Kidney epithelial cell (primary cell): Measurements from ENCODE around the gene PON3. TPM values are rescaled to one million over a fixed set of nuclear protein-coding genes. Genes with fewer than 3 reads are reported as not detected.

ENCODE experiments used
- DNase-seq: peaks from one replicate; pipeline ENCODE4 v3.0.0-alpha.2; 2010; ENCODE audit warnings: low read depth
- H3K27me3 ChIP-seq: 2 replicates; pipeline ENCODE4 v1.6.0; 2011; ENCODE audit warnings: low read length; ENCODE audit not compliant: control insufficient read depth, insufficient read depth
- H3K36me3 ChIP-seq: 2 replicates; pipeline ENCODE4 v1.5.1; 2011; ENCODE audit warnings: low read length; ENCODE audit not compliant: control insufficient read depth, insufficient read depth
- H3K4me3 ChIP-seq: 2 replicates; pipeline ENCODE4 v1.5.1; 2011; ENCODE audit warnings: low read depth, mild to moderate bottlenecking, control low read depth, low read length
- total RNA-seq: library from RNA; depleted of rRNA; stranded (reverse); fragments of >200 nt; gene quantifications from 2 replicates; pipeline ENCODE4 v1.2.3, GENCODE V29; 2015
- TF ChIP-seq, protein P1 (sequence below): IDR thresholded peaks from 2 replicates; pipeline ENCODE4 v1.5.1; 2011; ENCODE audit warnings: mild to moderate bottlenecking, moderate library complexity, low read length, control low read depth, inconsistent platforms; ENCODE audit not compliant: insufficient read depth, poor library complexity, severe bottlenecking

Gene PON3
- total RNA-seq, 1 donor from 2014 or later: not detected

GRCh38 chr7:95429241-95429990, 33.2 kb upstream of the PON3 start:
- Histone ChIP-seq H3K36me3 (no peaks in the 10 kb centered on the region), H3K27me3 (no peaks in the 10 kb centered on the region), H3K4me3 (no peak overlapping the region)
- no peak for DNase-seq
- TF ChIP-seq, protein P1, sequence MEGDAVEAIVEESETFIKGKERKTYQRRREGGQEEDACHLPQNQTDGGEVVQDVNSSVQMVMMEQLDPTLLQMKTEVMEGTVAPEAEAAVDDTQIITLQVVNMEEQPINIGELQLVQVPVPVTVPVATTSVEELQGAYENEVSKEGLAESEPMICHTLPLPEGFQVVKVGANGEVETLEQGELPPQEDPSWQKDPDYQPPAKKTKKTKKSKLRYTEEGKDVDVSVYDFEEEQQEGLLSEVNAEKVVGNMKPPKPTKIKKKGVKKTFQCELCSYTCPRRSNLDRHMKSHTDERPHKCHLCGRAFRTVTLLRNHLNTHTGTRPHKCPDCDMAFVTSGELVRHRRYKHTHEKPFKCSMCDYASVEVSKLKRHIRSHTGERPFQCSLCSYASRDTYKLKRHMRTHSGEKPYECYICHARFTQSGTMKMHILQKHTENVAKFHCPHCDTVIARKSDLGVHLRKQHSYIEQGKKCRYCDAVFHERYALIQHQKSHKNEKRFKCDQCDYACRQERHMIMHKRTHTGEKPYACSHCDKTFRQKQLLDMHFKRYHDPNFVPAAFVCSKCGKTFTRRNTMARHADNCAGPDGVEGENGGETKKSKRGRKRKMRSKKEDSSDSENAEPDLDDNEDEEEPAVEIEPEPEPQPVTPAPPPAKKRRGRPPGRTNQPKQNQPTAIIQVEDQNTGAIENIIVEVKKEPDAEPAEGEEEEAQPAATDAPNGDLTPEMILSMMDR: no peak

- Histone ChIP-seq H3K27me3 (no peaks in the 10 kb centered on the region), H3K36me3 (no peaks in the 10 kb centered on the region), H3K4me3 (no peak overlapping the region)
- DNase-seq: no peak
- TF ChIP-seq, protein P1: no peak
Observed at GRCh38 chr7:95427914-95428516, 31.8 kb upstream of the PON3 start.

- DNase-seq: no peak
- TF ChIP-seq, protein P1: no peak
- H3K27me3 ChIP-seq: no peaks in the 10 kb centered on the region
- H3K36me3 ChIP-seq: no peaks in the 10 kb centered on the region
- H3K4me3 ChIP-seq: no peak overlapping the region
Observed at GRCh38 chr7:95427166-95427565, 31.0 kb upstream of the PON3 start.

GRCh38 chr7:95425694-95426093, 29.5 kb upstream of the PON3 start:
- H3K36me3 ChIP-seq: no peaks in the 10 kb centered on the region

DNA sequence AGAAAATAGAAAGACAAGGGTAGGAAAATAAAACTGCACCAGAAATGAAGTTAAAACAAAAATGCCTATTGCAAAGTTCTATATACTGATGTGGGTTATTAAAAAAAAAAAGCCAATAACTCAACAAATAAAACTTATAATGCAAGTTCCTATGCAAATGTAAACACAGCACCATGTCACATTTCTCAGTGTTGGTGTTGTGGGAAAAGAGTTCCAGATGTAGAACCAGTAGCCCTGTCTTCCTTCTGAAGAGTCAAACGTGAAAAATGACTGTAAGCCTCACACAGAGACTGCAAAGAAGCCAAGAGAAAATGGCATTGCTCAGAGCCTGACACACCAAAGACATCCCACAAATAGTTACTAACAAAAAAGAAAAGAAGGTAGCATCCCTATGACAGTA, 28.5 kb upstream of the PON3 start:
- Histone ChIP-seq H3K27me3 (no peaks in the 10 kb centered on the region), H3K4me3 (no peak overlapping the region), H3K36me3 (no peaks in the 10 kb centered on the region)
- DNase-seq: no peak
- TF ChIP-seq, protein P1: no peak

More at GRCh38 chr7:95425694-95426093, 29.5 kb upstream of the PON3 start:
- no peak for DNase-seq
- no peak overlapping the region for H3K4me3 ChIP-seq
- TF ChIP-seq, protein P1: no peak
- no peaks in the 10 kb centered on the region for H3K27me3 ChIP-seq

- no peak overlapping the region for H3K4me3 ChIP-seq
- no peaks in the 10 kb centered on the region for H3K36me3 ChIP-seq
- TF ChIP-seq, protein P1: no peak
- no peak for DNase-seq
- no peaks in the 10 kb centered on the region for H3K27me3 ChIP-seq
Observed at GRCh38 chr7:95421847-95422444, 25.8 kb upstream of the PON3 start.
